ENCODE results near the gene TCF4.

The TCF4 gene

DNA sequence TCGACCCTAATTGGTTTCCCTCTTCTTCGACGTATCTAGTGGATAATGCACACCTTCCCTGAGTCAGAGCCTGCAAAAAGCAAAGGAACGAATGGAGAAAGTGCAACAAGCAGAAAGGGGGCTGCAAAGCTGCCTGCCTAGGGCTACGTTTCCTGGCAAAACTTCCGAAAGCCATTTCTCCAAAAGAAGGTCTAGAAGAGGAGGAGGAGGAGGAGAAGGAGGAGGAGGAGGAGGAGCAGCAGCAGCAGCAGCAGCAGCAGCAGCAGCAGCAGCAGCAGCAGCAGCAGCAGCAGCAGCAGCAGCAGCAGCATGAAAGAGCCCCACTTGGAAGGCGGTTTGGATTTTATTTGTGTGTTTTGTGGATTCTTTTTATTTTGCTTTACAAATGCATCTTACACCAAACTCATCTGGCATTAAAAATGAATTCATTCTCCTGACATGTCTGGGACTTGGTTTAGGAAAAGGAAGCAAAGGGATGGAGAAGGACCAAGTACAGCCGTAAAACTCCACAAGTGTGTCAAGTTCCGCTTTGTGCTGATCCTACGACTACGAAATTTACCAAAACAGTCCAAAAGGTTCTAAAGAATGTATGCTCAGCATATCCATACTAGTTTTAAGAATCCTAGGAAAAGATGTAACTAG, 2.0 kb downstream of the TCF4 start:
- peak; percentile 32 for DNase-seq (ENCODE audit: low spot score)

GRCh38 chr18:55585065-55585919, 2.7 kb downstream of the TCF4 start:
- DNase-seq (ENCODE audit: low spot score) = peak; percentile 30

DNA sequence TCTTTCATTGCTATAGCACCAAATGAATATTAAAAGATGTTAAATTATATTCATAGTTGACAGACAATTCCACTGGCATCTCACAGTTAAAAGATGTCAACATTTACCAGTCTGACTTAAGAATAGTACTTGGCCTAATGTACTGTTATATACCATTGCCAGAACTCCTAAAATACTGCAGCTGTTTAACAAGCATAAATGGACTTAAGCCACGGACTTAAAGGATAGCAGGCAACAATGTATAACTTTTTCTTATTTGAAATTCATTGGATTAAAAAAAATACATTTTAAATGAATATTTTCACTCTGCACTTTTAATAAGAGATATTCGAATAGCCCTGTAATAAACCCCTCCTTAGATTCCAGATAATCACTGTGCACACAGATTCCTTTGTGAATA, 3.8 kb downstream of the TCF4 start:
- no peak for DNase-seq (ENCODE audit: low spot score)

- no peak for DNase-seq (ENCODE audit: low spot score)
Measured at GRCh38 chr18:55582325-55582724, 5.7 kb downstream of the TCF4 start.

GRCh38 chr18:55579501-55580270, 8.3 kb downstream of the TCF4 start:
- no peak for DNase-seq (ENCODE audit: low spot score)

DNA sequence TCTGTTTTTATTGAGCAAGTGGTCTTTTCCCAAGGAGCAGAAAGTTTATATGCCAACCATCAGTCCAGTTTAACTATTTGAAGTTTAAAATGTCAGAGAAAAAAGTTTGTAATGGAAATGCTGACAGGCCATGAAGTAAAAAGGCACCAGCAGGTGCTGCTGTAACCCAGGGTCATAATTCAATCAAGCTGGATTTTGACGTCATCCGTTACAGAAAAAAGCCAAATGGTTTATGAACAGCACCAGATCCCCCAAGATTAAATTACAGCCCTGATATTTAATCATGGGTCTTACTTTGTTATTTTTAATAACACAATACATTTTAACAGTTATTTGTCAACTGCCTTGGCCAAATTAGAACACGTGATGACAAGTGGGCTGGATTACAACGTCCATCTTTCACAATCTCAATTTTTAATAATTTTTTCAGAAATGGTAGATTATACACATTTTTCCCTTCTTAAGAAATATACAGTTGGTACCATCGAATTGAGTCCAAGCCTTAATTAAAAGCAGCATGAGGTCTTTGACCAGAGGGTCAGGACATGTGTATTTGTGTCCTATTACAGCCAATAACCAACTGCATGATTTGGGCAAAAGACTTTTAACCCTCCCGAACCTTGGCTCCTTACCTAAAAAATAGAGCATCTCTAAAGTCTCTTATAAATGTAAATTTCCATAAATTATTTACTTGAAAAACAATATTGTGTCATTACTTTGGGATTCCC, 10.0 kb downstream of the TCF4 start:
- peak; percentile 34 for DNase-seq (ENCODE audit: low spot score)

DNA sequence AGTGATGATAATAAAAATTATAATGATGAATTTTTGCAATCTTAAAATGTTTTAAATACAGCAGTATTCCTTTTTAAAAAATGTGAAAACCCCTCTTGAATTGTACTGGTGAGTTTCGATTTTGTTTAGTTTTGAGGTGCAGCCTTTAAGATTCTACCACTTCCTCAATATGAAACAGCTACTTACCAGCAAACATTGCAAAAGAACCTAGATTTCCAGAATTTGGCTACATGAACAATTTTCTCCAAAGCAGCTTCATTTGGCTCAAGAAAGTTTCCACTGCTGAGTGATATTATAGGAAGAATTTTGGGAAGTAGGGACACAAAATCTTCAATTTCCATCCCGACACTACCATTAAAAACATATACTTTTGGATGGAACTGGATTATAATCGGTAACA, 12.0 kb downstream of the TCF4 start:
- DNase-seq (ENCODE audit: low spot score) = no peak

DNA sequence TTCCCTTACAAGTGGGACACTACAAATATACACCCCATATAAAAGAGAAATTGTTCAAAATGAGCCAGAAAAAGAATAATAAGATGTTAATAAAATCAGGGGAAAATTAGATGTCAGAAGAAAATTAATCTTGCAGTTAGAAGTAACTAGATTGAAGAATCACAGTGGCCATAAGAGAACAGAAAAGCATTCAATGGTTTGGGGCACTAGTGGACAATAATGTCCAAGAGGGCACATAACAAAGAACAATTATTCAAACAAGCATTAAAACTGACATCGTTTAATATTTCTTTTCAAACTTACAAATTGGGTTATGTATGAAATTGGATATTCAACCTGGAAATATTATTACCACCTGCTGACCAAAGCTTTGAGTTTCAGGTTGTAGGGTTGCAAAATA, 12.9 kb downstream of the TCF4 start:
- no peak for DNase-seq (ENCODE audit: low spot score)

DNA sequence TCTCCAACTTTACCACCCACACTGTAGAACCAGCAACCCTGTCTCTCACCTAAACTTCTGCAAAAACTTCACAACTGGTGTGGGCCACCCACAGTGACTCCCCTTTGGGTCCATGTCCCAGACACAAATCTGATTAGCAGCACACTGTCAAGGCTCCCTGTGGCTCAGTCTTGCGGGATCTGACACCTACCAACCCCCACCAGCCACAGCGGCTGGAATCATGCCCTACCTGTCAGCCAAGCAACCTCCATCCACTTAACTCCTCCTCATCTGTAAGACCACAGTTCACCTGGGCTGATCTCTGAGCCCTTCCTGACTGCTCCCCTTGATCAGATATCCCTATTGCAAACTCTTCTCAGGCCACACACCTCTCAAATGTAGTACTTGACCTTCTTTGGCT, 14.6 kb downstream of the TCF4 start:
- no peak for DNase-seq (ENCODE audit: low spot score)

GRCh38 chr18:55570966-55571365, 17.0 kb downstream of the TCF4 start:
- DNase-seq (ENCODE audit: low spot score) = peak; percentile 50

GRCh38 chr18:55566456-55566935, 21.5 kb downstream of the TCF4 start:
- no peak for DNase-seq (ENCODE audit: low spot score)

DNA sequence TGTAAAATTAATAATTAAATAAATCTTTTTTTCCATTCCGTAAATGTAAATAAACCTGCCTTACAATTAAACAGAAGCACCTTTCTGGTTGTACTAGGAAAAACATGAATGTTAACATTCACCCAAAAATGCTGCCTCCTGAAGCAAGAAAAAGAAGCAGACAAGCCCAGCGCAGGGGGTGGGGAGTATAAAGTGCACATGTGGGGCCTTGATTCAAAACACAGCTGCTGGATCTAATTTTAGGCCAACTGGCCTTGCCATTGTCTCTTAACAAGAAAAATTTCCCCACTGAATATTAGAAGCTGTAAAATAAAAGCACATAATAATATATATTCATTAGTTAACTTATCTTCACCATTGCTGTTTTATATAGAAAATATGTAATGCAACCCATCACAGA, 28.3 kb downstream of the TCF4 start:
- DNase-seq (ENCODE audit: low spot score) = peak; percentile 69

DNA sequence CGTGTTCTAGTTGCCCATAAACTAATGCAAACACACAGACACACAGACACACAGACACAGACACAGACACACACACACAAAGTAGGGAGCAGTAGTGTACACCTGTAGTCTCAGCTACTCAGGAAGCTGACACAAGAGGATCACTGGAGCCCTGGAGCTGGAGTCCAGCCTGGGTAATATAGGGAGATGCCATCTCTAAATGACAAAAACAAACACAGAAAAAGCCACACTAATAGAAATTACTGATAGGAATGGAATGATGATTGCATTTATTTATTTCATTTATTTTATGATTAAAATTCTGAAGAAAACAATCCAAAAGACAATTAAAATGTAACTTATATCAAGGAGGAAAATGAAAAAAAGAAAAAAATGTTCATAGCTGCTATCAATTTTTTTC, 30.8 kb downstream of the TCF4 start:
- DNase-seq (ENCODE audit: low spot score) = no peak

DNA sequence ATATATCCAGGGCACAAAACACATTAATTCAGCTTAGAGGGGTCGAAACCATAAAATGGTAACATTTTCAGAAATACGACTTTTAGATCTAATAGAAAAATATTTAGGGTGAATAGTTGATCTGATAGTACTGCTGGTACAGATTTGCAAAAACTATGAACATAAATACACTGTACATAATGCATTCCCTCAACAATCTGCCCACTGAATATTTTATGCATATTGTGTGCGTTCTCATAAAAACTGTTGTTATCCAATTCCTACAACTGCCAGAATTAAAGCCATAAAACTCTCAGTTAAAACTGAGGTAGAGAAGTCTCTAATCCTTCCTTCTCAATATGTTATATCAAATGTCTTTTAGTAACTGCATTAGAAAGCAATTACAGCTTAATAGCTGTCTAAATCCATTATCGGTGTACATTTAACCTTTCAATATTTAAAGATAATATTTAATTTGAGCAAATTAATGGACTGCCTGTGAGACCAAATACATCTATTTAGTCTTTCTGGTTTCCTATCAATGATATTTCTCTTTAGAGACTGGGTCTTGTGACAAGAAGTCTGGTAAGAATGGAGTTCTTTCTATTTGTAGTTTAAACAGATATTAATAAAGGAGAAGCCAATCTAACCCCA, 32.5 kb downstream of the TCF4 start:
- no peak for DNase-seq (ENCODE audit: low spot score)

DNA sequence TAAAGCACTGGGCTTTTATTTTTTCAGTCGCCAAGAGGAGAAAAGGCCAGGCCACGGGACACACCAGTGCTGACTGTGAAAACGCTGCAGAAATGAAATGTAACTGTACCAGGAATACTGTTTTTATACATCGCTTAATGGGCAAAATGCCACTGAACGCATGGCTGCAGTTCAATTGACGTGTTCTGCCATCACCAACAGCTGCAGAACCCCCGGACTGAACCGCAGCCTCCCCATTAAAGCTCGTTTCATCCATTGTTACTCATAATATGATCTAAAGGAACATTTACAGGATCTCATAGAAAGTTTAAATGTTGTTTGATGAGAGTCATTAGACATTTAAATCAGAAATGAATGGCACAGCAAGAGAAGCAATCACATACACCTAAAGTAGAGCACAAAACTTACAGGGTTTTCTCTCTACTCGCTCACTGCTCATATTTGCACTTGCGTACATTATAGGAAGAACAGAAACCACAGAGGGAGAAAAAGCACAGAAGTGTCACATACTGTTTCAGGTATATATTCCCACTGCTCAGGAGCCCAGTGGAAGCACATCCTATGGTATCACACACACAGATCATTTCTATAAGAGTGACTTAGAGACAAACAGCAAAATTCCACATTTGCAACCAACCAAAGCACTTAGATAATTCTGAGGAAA, 35.3 kb downstream of the TCF4 start:
- DNase-seq (ENCODE audit: low spot score) = no peak

DNA sequence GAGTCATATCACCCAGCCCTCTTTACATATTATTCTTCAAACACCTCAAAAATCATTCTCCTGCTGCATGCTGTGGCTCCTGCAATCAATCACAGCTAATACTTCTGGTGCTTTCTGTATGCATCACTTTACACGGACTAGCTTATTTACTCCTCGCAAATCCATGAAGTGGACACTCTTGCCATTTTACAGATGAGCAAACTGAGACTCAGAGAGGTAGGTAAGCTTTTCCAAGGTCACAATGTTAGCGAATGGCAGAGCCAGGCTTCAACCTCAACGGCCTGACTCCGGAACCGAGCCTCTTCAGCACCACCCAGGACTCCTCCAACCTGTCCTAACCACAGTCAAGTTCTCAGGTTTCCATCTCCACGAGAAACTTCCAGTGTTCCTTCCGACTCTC, 36.8 kb downstream of the TCF4 start:
- DNase-seq (ENCODE audit: low spot score) = no peak

DNA sequence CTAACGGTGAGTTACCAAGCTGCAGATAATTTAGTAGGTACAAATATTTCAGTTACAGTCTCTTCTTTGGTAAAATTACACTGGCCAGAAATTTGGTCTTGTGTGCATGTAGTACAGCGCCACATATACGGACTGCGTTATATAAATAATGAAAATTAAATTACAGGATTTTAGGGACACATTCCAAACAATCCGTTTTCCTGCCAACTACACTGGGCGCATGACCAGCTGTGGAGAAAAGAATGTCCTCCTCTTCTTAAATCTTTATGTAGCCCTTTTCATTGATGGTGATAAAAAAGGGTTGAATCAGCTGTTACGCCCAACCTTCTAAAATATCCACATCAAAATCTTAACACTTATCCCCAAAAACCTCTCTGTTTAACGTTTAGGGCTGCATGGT, 37.5 kb downstream of the TCF4 start:
- DNase-seq (ENCODE audit: low spot score) = no peak

DNA sequence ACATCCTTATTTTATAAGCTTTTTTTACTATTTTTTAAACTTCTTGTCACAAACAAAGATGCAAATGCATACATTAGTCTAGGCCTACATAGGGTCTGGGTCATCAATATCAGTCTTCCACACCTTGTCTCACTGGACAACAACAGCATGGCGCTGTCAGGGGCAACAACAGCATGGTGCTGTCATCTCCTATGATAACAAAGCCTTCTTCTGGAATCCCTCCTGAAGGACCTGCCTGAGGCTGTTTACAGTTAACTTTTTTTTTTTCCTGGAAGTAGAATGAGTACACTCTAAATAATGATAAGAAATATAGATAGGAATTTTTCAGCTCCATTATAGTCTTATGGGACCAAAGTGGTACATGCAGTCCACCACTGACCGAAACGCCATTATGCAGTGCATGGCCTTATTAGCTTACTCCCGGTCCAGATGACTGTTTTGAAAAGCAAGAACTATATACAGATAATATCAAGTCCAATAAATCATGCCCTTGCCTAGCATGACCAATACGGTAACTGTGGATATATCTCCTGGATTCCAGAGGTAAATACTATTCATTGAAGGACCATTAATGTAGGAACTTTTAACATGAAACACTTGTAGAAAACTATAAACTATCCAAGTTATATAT, 38.4 kb downstream of the TCF4 start:
- DNase-seq (ENCODE audit: low spot score) = no peak

- DNase-seq (ENCODE audit: low spot score) = no peak
Measured at GRCh38 chr18:55547705-55548056, 40.3 kb downstream of the TCF4 start.

DNA sequence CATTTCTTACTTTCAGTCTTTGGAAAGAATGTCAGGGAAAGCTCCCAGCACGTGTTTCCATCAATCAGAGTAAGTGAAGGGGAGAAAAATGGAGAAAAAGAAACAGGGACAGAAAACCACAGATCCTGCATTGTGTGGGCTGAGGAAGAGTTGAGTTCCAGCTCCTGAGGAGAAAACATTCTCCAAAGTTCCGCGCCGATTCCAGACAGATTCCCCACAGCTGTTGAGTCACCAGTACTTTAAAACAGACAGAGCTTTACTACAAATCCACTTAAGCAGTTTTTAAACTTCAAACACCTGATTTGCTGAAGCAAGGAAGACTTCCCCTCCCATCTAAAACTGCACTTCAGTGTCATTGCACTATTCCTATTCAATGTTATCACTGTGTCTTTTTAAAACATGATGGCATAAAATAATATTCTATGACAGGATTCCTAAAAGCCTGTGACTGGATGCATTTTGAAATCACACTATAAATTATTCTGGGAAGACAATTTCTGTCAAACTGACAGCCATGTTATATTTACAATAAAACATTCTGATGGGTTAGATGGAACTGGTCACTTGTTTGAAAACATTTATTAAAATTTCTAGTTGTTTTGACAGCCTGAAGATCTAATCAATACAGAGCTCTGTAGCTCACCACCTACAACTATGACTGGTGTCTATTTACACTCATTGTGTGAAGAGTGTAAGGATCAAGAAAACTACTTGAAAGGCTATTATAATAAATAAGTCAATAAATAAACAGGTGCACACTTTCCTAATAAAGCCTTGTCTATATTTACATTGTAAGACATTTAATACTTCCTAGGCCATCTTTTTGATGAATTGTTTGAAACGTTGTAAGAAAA, 40.9 kb downstream of the TCF4 start:
- DNase-seq (ENCODE audit: low spot score) = no peak

Measured in NAMALWA (cell line).